ENCODE data around the gene SLC4A1AP. TPM values are rescaled to one million over a fixed set of nuclear protein-coding genes. Genes with fewer than 3 reads are reported as not detected.
A peak's percentile ranks its signal among the peaks of the same experiment; 100 is the strongest.

Gene SLC4A1AP
- total and polyA plus RNA-seq, 9 of the 15 experiments (the other 6 are each of a cell fraction or from before 2014, with no cell fraction given): 8.1 to 40.5 (median 35.3) TPM

DNA sequence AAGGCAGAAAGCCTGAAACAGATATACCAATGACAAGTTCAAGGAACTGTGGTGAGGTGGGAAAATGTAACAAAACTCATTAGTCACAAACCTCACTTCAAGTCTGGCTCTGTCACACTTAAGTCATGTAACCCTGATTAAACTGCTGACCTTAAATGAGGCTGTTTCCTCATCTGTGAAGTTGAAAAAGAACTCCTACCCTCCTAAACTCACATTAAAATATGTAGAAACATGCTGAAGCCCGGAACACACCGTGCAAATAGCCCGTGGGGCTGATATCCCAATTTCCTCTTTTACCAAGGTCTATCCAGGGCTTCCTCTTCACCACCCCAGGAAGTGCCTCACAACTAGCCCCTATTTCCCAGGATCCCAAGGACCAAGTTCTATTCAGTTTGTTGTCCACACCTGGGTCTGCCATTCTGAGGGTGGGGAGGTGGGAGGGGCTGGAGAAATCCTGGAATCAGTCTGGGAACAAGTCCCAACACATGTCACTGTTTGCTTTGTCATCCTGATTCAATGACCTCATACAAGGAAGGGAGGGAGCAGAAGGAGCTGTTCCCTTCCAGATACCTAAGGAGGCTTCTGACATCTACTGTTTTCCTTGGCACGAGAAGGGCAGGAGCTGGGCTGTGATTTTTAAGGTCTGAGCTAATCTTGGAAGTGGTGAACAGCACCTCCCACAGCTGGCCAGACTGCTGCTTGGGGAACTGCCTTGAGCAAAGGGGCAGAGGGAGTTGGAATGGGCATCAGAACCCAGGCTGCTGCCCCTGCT lies 42.3 kb downstream of the SLC4A1AP start (continued):
- no peak for TF ChIP-seq FIP1L1 (IDR thresholded peaks at IDR 0.05; ENCODE audit: low read depth, low read length, poor library complexity, severe bottlenecking)
- TF ChIP-seq ZNF165 (CRISPR knock-in tag; IDR thresholded peaks at IDR 0.05; ENCODE audit: borderline replicate concordance): no peak
- TF ChIP-seq, protein P1, sequence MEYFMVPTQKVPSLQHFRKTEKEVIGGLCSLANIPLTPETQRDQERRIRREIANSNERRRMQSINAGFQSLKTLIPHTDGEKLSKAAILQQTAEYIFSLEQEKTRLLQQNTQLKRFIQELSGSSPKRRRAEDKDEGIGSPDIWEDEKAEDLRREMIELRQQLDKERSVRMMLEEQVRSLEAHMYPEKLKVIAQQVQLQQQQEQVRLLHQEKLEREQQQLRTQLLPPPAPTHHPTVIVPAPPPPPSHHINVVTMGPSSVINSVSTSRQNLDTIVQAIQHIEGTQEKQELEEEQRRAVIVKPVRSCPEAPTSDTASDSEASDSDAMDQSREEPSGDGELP (CRISPR knock-in tag; IDR thresholded peaks at IDR 0.05; ENCODE audit: borderline replicate concordance): no peak
- TF ChIP-seq RBFOX2 (IDR thresholded peaks at IDR 0.05; ENCODE audit: low read depth, low read length): no peak
- no peak for TF ChIP-seq SP1 (CRISPR knock-in tag; IDR thresholded peaks at IDR 0.05)
- TF ChIP-seq LEF1 (IDR thresholded peaks at IDR 0.05): no peak
- TF ChIP-seq DACH1 (IDR thresholded peaks at IDR 0.05; ENCODE audit: partially characterized antibody): no peak
- TF ChIP-seq IRF2 (CRISPR knock-in tag; IDR thresholded peaks at IDR 0.05): no peak
- TF ChIP-seq GTF2E2 (tag; IDR thresholded peaks at IDR 0.05): no peak
- TF ChIP-seq PML (IDR thresholded peaks at IDR 0.05; ENCODE audit: low read length): no peak
- TF ChIP-seq PCBP2 (IDR thresholded peaks at IDR 0.05; ENCODE audit: low read depth, low read length, poor library complexity, severe bottlenecking): no peak
- TF ChIP-seq HCFC1 (IDR thresholded peaks at IDR 0.05; ENCODE audit: low read depth, low read length): no peak
- TF ChIP-seq SMARCE1 (IDR thresholded peaks at IDR 0.05): peak; percentile 60; the same call in 1 of the 2 replicates
- TF ChIP-seq JUND (IDR thresholded peaks at IDR 0.05; ENCODE audit: borderline replicate concordance, low read depth, low read length): peak; percentile 83
- peak; percentile 92 for TF ChIP-seq JUND (tag; IDR thresholded peaks at IDR 0.05; ENCODE audit: borderline replicate concordance, low read depth, low read length)
- TF ChIP-seq NBN (IDR thresholded peaks at IDR 0.05; ENCODE audit: low read depth): no peak
- TF ChIP-seq, protein P2, sequence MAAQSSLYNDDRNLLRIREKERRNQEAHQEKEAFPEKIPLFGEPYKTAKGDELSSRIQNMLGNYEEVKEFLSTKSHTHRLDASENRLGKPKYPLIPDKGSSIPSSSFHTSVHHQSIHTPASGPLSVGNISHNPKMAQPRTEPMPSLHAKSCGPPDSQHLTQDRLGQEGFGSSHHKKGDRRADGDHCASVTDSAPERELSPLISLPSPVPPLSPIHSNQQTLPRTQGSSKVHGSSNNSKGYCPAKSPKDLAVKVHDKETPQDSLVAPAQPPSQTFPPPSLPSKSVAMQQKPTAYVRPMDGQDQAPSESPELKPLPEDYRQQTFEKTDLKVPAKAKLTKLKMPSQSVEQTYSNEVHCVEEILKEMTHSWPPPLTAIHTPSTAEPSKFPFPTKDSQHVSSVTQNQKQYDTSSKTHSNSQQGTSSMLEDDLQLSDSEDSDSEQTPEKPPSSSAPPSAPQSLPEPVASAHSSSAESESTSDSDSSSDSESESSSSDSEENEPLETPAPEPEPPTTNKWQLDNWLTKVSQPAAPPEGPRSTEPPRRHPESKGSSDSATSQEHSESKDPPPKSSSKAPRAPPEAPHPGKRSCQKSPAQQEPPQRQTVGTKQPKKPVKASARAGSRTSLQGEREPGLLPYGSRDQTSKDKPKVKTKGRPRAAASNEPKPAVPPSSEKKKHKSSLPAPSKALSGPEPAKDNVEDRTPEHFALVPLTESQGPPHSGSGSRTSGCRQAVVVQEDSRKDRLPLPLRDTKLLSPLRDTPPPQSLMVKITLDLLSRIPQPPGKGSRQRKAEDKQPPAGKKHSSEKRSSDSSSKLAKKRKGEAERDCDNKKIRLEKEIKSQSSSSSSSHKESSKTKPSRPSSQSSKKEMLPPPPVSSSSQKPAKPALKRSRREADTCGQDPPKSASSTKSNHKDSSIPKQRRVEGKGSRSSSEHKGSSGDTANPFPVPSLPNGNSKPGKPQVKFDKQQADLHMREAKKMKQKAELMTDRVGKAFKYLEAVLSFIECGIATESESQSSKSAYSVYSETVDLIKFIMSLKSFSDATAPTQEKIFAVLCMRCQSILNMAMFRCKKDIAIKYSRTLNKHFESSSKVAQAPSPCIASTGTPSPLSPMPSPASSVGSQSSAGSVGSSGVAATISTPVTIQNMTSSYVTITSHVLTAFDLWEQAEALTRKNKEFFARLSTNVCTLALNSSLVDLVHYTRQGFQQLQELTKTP (IDR thresholded peaks at IDR 0.05; ENCODE audit: low read depth in 1 of 2, partially characterized antibody in 2 of 2): no peak
- no peak for TF ChIP-seq ZNF57 (CRISPR knock-in tag; IDR thresholded peaks at IDR 0.05)
- no peak for TF ChIP-seq MXI1 (IDR thresholded peaks at IDR 0.05; ENCODE audit: low read depth, low read length)
- TF ChIP-seq, protein P3, sequence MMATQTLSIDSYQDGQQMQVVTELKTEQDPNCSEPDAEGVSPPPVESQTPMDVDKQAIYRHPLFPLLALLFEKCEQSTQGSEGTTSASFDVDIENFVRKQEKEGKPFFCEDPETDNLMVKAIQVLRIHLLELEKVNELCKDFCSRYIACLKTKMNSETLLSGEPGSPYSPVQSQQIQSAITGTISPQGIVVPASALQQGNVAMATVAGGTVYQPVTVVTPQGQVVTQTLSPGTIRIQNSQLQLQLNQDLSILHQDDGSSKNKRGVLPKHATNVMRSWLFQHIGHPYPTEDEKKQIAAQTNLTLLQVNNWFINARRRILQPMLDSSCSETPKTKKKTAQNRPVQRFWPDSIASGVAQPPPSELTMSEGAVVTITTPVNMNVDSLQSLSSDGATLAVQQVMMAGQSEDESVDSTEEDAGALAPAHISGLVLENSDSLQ (IDR thresholded peaks at IDR 0.05): no peak
- peak; percentile 94 for TF ChIP-seq ATF7 (IDR thresholded peaks at IDR 0.05)
- no peak for TF ChIP-seq RHOXF2B (CRISPR knock-in tag; conservative IDR thresholded peaks at IDR 0.05)
- no peak for TF ChIP-seq KLF10 (CRISPR knock-in tag; IDR thresholded peaks at IDR 0.05)
- TF ChIP-seq ZNF3 (CRISPR knock-in tag; IDR thresholded peaks at IDR 0.05): no peak
- TF ChIP-seq MEF2D (tag; conservative IDR thresholded peaks at IDR 0.05; ENCODE audit: low read depth): no peak
